Stimulated activated CD8-positive, alpha-beta memory T cell treated with anti-CD3 and anti-CD28 coated beads, Interleukin-15, amount 100 ng/mL, for 1 hour (primary cell): ENCODE measurements around the gene OTOA.
"Not testable (repeated sequence)": the region's sequence is repeated elsewhere in the genome, so short reads cannot be mapped to it uniquely, and the experiment has no call there.

Experiments
- DNase-seq: peaks from one replicate; pipeline ENCODE4 v3.0.0-alpha.2; 2020; ENCODE audit warnings: low read depth

OTOA gene

DNA sequence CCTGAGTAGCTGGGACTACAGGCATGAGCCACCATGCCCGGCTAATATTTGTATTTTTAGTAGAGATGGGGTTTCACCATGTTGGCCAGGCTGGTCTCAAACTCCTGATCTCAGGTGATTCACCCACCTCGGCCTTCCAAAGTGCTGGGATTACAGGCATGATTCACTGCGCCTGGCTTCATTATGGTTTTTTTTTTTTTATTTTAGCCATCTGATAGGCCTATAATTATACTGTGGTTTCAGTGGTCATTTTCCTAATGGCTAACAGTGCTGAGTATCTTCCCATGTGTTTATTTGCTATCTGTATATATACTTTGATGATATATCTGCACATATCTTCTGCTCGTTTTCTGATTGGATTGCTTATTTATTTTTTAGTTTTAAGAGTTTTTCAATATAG, 10.7 kb downstream of the OTOA start:
- DNase-seq = not testable (repeated sequence)

DNA sequence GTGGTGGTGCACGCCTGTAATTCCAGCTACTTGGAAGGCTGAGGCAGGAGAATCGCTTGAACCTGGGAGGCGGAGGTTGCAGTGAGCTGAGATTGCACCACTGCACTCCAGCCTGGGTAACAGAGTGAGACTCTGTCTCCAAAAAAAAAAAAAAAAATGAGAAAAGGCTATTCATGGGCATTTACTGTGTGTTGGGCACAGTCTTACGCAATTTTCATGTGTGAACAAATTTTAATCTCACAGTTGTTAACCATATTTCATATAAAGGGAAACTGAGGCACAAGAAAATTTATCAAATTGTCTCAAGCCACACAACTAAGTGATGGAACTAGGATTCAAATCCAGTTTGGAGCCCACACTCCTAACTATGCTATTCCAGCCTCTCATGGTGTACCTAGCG, 16.9 kb downstream of the OTOA start:
- not testable (repeated sequence) for DNase-seq

DNA sequence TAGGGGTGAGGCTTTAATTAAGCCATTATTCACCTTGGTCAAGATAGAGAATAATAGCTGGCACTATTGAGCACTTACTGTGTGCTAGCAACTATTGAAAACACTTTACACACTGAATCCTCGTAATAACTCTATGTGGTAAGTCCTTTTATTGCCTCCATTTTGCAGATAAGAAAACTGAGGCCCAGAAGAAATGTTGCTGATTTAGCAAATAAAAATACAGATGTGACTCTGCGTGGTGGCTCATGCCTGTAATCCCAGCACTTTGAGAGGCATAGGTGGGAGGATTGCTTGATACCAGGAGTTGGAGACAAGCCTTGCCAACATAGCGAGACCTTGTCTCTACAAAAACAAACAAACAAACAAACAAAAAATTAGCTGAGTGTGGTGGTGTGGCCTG, 19.4 kb downstream of the OTOA start:
- DNase-seq = no peak

DNA sequence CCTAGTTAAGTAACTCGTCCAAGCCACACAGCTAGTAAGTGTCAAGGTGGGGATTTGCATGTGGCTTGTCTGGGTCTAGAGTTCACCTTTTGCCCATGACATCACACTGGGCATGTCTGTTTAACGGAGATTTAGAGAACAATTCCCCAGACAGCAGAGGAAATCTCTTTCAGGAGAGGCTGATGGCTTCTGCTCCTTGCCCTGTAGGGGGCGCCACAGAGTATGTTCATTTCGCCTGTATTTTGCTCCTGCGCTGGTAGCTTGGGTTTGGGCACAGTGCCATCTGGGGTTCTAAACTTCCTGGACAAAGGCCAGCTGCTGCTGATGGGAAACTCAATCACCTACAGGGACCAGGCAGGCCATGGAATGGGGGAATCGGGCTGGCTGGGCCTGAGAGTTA, 20.4 kb downstream of the OTOA start:
- DNase-seq = no peak

DNA sequence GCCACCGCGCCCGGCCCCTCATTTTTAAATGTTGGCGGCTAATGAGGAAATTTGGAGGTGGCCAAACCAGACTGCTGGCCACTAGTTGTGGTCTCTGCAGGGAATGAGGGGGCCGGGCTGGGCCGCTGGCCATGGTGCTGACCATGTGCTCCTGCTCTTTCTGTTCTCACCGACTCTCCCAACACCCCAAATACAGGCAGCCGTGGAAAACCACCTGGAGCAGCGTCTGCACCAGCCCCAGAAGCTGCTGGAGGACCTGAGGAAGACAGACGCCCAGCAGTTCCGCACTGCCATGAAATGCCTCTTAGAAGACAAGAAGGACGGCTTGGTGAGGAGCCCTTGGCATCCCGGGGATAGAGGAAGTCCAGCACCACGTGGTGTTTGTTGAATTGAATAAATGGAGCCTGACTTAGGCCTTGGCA, 21.3 kb downstream of the OTOA start:
- no peak for DNase-seq

DNA sequence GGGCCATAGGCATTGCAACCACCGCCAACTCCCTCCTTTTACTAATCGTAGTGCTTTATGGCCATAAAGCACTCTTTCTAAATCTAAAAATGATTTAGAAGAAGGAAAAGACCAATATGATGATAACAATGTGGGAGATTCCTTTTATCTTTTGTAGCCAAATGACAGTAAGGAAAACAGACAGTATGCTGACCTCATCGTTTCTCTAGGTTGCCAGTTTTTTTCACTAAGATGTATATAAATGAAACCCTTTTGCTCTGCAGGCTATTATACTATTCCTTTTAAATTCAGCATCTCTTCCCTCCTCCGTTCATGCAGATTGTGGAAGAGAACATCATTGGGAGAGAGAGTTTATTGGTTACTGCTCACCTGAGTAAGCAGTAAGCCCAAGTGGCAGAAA, 25.3 kb downstream of the OTOA start:
- no peak for DNase-seq

DNA sequence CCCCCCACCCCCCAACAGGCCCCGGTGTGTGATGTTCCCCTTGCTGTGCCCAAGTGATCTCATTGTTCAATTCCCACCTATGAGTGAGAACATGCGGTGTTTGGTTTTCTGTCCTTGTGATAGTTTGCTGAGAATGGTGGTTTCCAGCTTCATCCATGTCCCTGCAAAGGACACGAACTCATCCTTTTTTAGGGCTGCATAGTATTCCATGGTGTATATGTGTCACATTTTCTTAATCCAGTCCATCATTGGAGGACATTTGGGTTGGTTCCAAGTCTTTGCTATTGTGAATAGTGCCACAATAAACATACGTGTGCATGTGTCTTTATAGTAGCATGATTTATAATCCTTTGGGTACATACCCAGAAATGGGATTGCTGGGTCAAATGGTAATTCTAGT, 27.2 kb downstream of the OTOA start:
- DNase-seq = not testable (repeated sequence)

DNA sequence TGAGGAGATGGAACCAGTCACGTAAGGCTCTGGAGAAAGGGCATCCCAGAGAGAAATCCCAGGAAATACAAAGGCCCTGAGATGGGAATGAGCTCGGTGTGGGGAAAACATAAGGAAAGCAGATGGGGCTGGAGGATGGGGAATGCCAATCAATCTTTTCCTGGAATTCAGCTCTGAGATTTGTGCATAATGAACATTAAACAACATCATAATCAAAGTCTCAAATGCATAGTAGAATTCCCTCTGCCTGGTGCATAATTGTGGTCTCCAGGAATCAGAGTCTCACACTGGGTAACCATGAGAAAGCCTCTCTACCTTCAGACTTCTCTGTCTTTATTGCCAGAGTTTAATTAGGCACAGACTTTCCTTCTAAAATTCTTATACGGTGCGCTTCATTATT, 30.8 kb downstream of the OTOA start:
- DNase-seq = no peak

DNA sequence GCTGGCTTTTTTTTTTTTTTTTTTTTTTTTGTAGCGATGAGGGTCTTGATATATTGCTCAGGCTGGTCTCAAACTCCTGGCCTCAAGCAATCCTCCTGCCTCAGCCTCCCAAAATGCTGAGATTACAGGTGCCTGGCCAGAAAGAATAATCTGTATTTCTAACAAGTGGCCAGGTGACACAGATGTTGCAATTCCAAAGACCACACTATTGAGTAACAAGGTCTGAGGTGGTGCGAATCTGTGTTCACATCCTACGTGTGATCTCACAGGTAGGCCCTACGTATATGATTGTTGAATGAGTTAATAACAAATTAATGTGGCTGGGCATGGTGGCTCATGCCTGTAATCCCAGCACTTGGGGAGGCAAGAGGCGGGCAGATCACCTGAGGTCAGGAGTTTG, 33.3 kb downstream of the OTOA start:
- no peak for DNase-seq

DNA sequence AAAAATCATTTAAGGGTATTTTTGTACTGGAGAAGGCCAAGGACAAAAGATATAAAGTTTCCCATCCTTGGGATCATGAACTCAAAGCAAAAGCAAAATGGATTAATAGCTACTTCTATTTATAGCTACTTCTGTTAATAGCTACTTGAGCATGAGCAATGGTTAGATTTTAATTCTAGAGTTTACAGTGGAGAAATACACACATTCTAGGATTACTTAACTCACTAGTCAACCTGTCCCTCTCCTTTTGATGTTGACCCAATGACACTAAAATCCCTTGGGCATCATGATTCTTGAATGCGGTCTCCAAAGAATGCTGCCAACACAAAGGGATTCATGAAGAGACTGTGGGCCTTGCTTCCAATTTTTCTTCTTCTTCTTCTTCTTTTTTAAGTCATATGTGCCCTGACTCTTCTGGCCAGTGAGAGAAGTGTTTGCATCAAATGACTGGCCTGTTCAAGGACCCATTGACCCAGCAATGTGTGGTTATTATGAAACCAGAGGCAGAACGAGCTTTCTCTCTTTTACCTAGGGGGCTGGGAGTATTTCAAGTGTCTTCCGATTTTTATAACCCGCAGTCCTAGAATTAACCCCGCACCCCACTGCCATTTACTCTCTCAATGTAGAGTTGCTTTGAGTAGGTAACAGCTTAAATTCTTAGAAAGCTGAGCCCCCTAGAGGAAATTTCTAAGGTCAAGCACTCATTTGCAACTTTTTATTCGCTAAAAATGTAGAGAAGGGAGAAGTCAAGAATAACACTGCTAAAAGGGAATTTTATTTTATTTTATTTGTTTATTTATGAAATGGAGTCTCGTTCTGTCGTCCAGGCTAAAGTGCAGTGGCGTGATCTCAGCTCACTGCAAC, 34.6 kb downstream of the OTOA start:
- DNase-seq = no peak

DNA sequence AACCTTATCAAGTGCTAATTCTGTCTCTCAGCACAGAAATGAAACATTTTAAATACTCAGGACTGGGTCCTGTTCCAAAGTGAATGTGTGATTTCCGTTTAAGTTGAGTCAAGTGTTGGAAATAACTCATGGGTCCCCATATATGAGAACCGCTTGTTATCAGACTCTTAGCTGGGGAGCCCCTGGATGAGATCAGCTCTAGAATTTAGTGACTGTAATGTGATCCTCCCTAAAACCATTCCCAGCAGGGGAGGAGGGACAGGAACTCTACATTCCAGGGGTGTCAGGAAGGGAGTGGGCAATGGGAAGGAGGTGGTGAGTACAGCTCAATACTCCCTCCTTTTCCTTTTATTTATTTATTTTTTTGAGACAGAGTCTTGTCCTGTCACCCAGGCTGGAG, 37.5 kb downstream of the OTOA start:
- no peak for DNase-seq

DNA sequence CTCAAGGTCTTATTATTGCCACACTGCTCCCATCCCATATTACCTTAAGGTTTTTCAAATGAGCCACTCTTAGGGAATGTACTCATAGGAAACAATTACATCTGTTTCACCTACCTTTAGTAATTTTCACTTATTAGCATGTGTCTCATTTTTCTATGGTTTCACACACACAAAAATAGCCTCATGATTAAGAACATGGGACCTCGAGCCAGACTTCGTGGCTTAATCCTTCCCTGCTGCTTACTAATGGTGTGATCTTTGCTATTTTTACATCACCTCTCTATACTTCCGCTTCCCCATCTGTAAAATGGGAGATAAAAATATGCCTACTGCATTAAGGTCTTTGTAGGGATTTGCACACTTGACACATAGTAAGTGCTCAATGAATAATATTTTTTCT, 38.5 kb downstream of the OTOA start:
- no peak for DNase-seq

DNA sequence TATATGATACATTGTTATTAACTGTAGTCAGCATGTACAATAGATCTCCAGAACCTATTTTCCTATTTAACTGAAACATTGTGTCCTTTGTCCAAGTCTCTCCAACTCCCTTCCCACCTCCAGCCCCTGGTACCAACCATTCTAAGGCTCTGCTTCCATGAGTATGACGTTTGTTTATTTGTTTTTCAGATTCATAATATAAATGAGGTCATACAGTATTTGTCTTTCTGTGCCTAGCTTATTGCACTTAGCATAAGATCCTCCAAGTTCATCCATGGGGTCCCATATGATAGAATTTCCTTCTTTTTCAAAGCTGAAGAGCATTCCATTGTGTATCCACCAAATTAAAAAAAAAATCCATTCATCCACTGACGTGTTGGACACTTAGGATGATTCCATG, 39.4 kb downstream of the OTOA start:
- DNase-seq = no peak

DNA sequence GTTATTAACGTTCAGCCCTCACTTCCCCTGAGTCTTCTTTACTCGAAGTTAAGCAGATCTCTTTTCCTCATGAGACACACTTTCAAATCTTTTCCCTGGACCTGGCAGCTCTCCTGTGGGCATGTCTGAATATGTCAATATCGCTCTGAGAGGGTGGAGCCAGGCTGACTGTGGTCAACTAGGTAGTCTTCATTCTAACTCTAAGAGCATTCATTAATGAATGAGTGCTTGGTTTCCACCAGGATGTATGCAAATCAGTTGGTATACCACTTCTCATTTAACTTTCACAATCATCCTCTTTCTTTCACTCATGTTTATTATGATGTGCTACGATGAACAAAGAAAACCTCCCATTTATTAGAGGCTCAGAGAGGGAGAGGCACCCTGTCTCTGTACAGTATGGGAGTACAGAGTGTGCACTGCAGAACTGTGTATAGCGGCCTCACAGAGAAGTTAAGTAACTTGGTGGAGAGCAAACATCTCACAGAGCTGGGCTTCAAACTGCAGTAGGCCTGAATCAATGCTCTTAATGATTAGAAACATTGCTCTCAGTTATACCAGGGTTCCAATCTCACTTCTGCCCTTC, 39.9 kb downstream of the OTOA start:
- no peak for DNase-seq

DNA sequence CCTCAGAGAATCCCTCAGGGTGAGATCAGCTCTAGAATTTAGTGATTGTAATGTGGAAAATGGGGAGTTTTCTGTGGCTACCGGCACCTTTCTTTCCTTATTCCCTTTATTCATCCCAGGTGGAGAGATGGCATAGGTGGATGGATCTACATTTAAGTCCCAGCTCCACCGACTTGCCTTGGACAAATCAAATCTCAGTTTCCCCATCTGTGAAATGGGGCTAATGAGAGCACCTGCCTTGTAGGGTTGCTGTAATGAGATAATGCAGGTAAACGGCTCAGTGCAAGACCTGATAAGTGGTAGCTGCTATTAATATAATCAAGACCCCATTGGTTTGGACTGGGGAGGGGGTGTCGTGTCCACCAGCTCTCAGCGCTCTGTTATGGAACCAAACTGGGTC, 40.5 kb downstream of the OTOA start:
- DNase-seq = no peak

DNA sequence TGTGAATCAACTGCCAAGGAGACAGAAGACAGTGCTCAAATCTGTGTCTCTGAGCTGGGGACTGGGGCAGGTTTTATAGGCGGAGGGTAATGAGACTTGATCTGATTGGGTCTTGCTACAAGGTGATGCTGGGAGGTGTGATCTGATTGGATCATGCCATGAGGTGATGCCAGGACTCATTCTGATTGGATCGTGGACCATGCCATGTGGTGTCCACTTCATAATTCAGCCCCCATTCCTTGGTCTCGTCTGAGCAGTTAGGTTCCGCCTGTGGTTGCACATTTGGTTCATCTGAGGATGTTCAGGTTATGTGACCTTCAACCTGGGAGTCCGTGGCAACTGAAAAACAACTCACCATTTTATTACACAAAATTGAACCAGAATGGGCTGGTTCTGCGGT, 41.0 kb downstream of the OTOA start:
- DNase-seq = no peak

DNA sequence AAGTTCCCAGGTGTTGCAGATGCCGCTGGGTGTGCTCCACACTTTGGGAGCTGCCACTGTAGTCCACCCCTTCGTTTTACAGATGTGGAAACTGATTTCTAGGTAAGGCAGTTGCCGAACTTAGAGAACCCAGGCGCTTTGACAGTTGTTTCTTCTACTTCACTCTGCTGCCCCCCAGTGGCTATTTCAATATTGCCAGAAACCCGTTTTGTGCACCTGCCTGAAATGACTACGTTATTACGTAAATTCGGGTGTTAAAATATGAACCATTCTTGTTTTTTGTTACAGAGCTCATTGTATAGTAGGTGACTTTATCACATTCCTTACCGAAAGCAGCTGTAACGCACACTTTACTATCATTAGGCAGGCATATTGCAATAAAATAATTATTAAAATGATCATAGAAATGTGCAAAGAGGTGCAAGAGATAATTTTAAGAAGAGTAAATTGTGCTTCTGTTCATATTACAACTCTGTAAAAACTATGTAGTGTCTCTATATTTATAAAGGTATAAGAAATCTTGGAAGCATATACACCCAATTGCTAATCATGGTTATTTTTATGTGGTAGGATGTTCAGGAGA, 44.9 kb downstream of the OTOA start:
- DNase-seq = peak; percentile 89

DNA sequence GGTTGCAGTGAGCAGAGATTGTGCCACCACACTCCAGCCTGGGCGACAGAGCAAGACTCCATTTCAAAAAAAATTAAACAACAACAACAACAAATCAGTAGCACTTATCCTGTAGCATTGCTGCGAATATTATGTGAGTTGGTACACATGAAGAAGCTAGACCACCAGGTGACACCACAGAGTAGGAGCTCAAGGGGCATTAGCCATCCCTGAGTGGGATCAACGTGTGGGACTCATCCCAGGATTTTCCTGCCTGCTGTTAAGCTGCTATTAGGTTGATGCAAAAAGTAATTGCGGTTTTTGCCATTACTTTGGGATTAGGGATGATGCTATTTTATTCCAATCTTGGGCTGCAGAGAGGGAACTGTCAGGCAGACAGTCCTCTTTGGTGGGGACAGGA, 47.2 kb downstream of the OTOA start:
- no peak for DNase-seq

DNA sequence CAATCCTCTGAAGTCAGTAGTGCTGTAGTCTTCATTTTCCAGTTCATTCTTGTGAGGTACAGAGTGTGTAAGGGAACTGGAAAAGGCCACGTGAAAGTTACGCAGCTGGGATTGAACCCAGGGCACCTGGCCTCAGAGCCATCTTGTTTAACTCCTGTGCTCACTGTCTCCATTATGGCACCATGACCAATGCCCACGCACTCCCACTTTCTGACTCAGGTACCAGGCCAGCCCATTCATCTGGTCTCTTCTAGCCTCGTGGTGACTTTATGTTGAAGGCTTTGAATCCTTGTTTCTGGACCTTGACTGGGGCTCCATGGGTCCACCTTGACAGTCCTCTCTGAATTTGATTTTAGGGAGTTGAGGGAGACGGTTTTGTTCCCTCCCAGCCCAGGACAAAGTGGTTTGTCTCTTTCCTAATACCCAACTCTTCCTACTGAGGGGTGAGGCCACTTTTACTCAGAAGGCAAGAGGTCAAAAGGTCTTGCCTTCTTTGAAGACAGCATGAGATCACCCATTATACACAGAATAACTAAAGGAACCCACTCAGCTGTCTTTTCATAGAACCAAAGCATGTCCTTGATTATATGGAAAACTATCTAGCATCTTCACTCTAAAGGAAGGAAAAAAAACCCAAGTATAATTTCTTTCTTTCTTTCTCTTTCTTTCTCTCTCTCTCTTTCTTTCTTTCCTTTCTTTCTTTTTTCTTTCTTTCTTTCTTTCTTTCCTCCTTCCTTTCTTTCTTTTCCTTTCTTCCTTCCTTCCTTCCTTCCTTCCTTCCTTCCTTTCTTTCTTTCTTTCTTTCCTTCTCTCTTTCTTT, 50.0 kb downstream of the OTOA start:
- no peak for DNase-seq

DNA sequence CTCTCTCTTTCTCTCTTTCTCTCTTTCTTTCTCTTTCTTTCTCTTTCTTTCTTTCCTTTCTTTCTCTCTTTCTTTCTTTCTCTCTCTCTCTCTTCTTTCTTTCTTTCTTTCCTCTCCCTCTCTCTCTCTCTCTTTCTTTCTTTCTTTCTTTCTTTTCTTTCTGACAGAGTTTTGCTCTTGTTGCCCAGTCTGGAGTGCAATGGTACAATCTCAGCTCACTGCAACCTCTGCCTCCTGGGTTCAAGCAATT, 50.5 kb downstream of the OTOA start:
- not testable (repeated sequence) for DNase-seq

DNA sequence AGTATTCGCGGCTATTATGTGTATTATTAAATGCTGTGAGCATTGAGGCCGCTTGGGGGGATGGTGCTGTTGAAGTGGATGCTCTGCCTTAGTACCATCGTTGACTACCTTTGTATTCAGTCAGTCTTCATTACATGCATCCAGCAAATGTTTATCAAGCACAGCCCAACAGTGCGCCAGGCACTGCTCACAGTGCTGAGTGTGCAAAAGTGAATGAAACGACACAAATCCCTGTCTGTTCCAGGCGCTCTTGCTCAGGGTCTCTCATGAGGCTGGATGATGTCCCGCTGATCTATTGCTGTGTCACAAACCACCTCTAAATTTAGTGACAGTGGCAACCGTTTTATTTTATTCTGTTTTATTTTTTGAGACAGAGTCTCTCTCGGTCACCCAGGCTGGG, 53.8 kb downstream of the OTOA start:
- no peak for DNase-seq

DNA sequence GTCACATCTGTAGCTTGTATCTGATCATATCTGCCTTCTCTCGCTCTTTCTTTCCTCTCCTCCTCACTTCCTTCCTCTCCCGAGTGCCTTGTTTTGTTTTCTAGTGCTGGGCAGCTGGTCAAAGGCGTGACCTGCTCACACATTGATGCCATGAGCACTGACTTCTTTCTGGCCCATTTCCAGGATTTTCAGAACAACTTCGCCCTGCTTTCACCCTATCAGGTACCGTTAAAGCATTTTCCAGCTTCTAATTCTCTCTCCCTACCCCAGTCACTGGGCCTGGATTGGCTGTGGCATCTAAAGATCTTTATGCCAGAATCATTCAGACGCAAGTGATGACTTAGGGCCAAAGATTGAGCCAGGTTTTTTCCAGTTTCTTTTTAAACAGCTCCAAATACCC, 55.5 kb downstream of the OTOA start:
- no peak for DNase-seq

DNA sequence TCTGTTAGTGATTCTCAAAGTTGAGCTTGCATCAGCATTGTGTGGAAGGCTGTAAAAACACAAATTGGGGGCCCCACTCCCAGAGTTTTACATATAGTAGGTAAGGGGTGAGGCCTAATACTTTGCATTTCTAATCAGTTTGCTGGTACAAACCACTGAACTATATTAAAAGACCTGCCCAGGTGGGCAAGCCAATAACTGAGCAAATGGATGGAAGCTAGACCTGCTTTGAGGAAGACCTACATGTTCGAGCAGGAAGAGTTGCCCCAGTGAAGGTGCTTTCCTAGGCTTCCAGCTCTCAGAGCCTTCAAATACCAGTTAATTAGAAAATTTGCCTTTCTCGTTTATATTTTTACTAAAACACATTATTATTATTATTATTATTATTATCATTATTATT, 56.8 kb downstream of the OTOA start:
- DNase-seq = no peak
